ENCODE data around the gene MORF4L2.

GRCh38 chrX:103640401-103641155 is 45.9 kb downstream of the MORF4L2 start:
- TF ChIP-seq, protein P1, sequence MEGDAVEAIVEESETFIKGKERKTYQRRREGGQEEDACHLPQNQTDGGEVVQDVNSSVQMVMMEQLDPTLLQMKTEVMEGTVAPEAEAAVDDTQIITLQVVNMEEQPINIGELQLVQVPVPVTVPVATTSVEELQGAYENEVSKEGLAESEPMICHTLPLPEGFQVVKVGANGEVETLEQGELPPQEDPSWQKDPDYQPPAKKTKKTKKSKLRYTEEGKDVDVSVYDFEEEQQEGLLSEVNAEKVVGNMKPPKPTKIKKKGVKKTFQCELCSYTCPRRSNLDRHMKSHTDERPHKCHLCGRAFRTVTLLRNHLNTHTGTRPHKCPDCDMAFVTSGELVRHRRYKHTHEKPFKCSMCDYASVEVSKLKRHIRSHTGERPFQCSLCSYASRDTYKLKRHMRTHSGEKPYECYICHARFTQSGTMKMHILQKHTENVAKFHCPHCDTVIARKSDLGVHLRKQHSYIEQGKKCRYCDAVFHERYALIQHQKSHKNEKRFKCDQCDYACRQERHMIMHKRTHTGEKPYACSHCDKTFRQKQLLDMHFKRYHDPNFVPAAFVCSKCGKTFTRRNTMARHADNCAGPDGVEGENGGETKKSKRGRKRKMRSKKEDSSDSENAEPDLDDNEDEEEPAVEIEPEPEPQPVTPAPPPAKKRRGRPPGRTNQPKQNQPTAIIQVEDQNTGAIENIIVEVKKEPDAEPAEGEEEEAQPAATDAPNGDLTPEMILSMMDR (IDR thresholded peaks at IDR 0.05; ENCODE audit: borderline replicate concordance, extremely low read depth, low read length, poor library complexity, severe bottlenecking), result no peak
- TF ChIP-seq EZH2 (IDR thresholded peaks at IDR 0.05; ENCODE audit: borderline replicate concordance, low read depth, low read length, severe bottlenecking), result no peak

All from DND-41 (cell line).